GM12872 (cell line): ENCODE results near the gene PBX4.

ENCODE experiments used
- CTCF ChIP-seq: IDR thresholded peaks from 3 replicates; pipeline ENCODE4 v1.5.1; 2011; ENCODE audit warnings: low read depth, mild to moderate bottlenecking, low read length, moderate library complexity; ENCODE audit not compliant: insufficient read depth

PBX4 gene

GRCh38 chr19:19525611-19526380 is 92.7 kb downstream of the PBX4 start:
- TF ChIP-seq CTCF: 0 out of 3 replicates have a peak, but pooled peaks have one; percentile 15

GRCh38 chr19:19524053-19524452 is 94.4 kb downstream of the PBX4 start:
- TF ChIP-seq CTCF: peak; percentile 31; the same call in 1 of the 3 replicates

GRCh38 chr19:19523177-19523576 is 95.3 kb downstream of the PBX4 start:
- TF ChIP-seq CTCF: no peak

GRCh38 chr19:19520989-19521388 is 97.5 kb downstream of the PBX4 start:
- no peak for TF ChIP-seq CTCF

- TF ChIP-seq CTCF: no peak
Measured at GRCh38 chr19:19517235-19517619, 101.3 kb downstream of the PBX4 start.

- TF ChIP-seq CTCF: 0 out of 3 replicates have a peak, but pooled peaks have one; percentile 15
Measured at GRCh38 chr19:19515642-19516519, 102.6 kb downstream of the PBX4 start, which contains the start of gene NDUFA13. Gene NDUFA13 (plus strand): TSS chr19:19516225. CDS start chr19:19516239, 14 bp downstream.

- no peak for TF ChIP-seq CTCF
Measured at GRCh38 chr19:19514881-19515641, 103.4 kb downstream of the PBX4 start, which contains the start of gene TSSK6. Gene TSSK6 (minus strand): TSS chr19:19515548. CDS start chr19:19515427, 121 bp downstream.
